HepG2 (cell line): ENCODE measurements around the gene PTCD1. TPM values are rescaled to one million over a fixed set of nuclear protein-coding genes. Genes with fewer than 3 reads are reported as not detected.

Experiments
- FOSL2 ChIP-seq: sonication (generic); formaldehyde crosslinking; IDR thresholded peaks from 2 replicates; pipeline ENCODE4 v1.4.0; 2020; ENCODE audit warnings: missing genetic modification reagents
- KDM6A ChIP-seq: IDR thresholded peaks from 2 replicates; pipeline ENCODE4 v1.6.1; 2016; ENCODE audit warnings: low read depth
- NFIB ChIP-seq: sonication (generic); formaldehyde crosslinking; IDR thresholded peaks from 2 replicates; pipeline ENCODE4 v1.9.0; 2021; ENCODE audit warnings: missing genetic modification reagents, mild to moderate bottlenecking, borderline replicate concordance
- SIX4 ChIP-seq: sonication (generic); formaldehyde crosslinking; IDR thresholded peaks from 2 replicates; pipeline ENCODE4 v1.4.0; 2020; ENCODE audit warnings: missing genetic modification reagents
- SUZ12 ChIP-seq: fragments of 150-350 bp; IDR thresholded peaks from 2 replicates; pipeline ENCODE4 v1.6.1; 2014; ENCODE audit warnings: low read depth, low read length
- ZNF143 ChIP-seq: sonication (generic); formaldehyde crosslinking; IDR thresholded peaks from 2 replicates; pipeline ENCODE4 v1.4.0; 2020; ENCODE audit warnings: missing genetic modification reagents
- ZNF367 ChIP-seq: sonication (generic); formaldehyde crosslinking; IDR thresholded peaks from 2 replicates; pipeline ENCODE4 v1.4.0; 2020; ENCODE audit warnings: missing genetic modification reagents, borderline replicate concordance
- ZNF563 ChIP-seq: sonication (generic); formaldehyde crosslinking; IDR thresholded peaks from 2 replicates; pipeline ENCODE4 v1.8.0; 2022; ENCODE audit warnings: mild to moderate bottlenecking, moderate library complexity, missing genetic modification reagents
- polyA plus RNA-seq, 8 experiments: library from polyadenylated mRNA; depleted of rRNA in 3 of 8; stranded (reverse) in 7 of 8; unstranded in 1 of 8; fragments of >200 nt; fragmentation: Illumina TruSeq in 4 of 8; extraction: Trizol in 4 of 8; gene quantifications; 2 replicates each; pipeline versions ENCODE4 v1.2.1 to v1.2.3, GENCODE V29; 2011 to 2016; ENCODE audit warnings: low read depth in 4 of 8, missing spikeins in 1 of 8, mixed read lengths in 1 of 8; ENCODE audit not compliant: insufficient read depth in 1 of 8
- total RNA-seq, 5 experiments: library from RNA; depleted of rRNA; stranded (reverse); fragments of >200 nt; fragmentation: Illumina TruSeq; extraction: Trizol; gene quantifications; 2 replicates each; pipeline ENCODE4 v1.2.3, GENCODE V29; 2016; ENCODE audit warnings: low read depth in 1 of 5
- TF ChIP-seq, protein P1 (sequence below), 2 experiments: fragments of 450-650 bp in 1 of 2; sonication (generic) in 1 of 2; formaldehyde crosslinking in 1 of 2; IDR thresholded peaks; 2 replicates each; pipeline versions ENCODE4 v1.6.1 to v1.8.0; 2016 to 2022; ENCODE audit warnings: antibody characterized with exemption in 1 of 2, mild to moderate bottlenecking in 1 of 2, missing genetic modification reagents in 1 of 2
- TF ChIP-seq, protein P2 (sequence below): sonication (generic); formaldehyde crosslinking; IDR thresholded peaks from 2 replicates; pipeline ENCODE4 v1.5.0; 2020; ENCODE audit warnings: mild to moderate bottlenecking, low read depth, missing genetic modification reagents, borderline replicate concordance
- TF ChIP-seq, protein P3 (sequence below): sonication (generic); formaldehyde crosslinking; IDR thresholded peaks from 2 replicates; pipeline ENCODE4 v1.8.1; 2022; ENCODE audit warnings: low read depth, mild to moderate bottlenecking, missing genetic modification reagents
- TF ChIP-seq, protein P4 (sequence below): sonication (generic); formaldehyde crosslinking; IDR thresholded peaks from 2 replicates; pipeline ENCODE4 v1.9.0; 2021; ENCODE audit warnings: missing genetic modification reagents, mild to moderate bottlenecking, borderline replicate concordance

Gene PTCD1
- total and polyA plus RNA-seq, 2 of the 13 experiments (the other 11 are each of a cell fraction or from before 2014, with no cell fraction given) = 3.0 to 8.4 TPM

DNA sequence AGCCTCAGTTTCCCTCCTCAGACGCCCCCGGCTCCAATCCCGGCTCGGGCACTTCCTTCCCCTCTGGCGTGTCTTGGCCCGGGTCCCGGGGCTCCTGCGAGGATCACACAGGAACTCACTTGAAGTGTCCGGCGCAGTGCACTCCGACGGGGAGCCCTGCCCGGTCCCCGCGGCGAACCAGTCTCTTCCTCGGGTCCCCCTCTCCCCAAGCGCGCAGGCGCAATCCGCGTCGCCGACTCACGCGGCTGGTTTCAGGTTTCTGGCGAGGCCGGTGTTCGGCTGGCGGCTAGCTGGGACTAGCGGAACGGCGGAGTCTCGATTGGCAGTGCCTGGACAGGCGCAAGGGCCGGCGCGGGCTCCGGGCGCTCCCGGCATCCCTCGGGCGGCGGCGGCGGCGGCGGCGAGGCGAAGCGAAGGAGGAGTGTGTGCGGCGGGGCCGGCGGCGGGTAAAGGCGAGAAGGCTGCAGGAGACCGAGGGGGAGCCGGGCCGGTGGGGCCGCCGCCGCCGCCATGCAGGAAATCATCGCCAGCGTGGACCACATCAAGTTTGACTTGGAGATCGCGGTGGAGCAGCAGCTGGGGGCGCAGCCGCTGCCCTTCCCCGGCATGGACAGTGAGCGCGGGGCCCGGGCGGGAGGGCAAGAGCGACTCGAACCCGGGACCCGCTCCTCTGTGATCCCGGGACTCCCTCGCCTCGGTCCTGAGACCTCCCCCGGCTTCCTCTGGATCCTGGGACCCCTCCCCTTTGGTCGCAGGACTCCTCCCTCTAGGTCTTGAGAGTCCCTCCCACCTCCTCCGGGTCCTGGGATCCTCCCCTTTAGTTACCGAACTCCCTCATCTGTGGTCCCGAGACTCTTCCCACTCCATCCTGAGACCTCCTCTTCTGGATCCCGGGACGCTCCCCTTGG is at the start of gene PTCD1, which contains the start of gene CPSF4 (continued):
- TF ChIP-seq ZNF367 (CRISPR knock-in tag) (no peak), FOSL2 (CRISPR knock-in tag) (peak; percentile 63), SUZ12 (no peak), NFIB (CRISPR knock-in tag) (no peak), SIX4 (peak; percentile 99), ZNF143 (peak; percentile 90), KDM6A (CRISPR knock-in tag) (no peak), ZNF563 (CRISPR knock-in tag) (peak; percentile 95)
- TF ChIP-seq, protein P1, sequence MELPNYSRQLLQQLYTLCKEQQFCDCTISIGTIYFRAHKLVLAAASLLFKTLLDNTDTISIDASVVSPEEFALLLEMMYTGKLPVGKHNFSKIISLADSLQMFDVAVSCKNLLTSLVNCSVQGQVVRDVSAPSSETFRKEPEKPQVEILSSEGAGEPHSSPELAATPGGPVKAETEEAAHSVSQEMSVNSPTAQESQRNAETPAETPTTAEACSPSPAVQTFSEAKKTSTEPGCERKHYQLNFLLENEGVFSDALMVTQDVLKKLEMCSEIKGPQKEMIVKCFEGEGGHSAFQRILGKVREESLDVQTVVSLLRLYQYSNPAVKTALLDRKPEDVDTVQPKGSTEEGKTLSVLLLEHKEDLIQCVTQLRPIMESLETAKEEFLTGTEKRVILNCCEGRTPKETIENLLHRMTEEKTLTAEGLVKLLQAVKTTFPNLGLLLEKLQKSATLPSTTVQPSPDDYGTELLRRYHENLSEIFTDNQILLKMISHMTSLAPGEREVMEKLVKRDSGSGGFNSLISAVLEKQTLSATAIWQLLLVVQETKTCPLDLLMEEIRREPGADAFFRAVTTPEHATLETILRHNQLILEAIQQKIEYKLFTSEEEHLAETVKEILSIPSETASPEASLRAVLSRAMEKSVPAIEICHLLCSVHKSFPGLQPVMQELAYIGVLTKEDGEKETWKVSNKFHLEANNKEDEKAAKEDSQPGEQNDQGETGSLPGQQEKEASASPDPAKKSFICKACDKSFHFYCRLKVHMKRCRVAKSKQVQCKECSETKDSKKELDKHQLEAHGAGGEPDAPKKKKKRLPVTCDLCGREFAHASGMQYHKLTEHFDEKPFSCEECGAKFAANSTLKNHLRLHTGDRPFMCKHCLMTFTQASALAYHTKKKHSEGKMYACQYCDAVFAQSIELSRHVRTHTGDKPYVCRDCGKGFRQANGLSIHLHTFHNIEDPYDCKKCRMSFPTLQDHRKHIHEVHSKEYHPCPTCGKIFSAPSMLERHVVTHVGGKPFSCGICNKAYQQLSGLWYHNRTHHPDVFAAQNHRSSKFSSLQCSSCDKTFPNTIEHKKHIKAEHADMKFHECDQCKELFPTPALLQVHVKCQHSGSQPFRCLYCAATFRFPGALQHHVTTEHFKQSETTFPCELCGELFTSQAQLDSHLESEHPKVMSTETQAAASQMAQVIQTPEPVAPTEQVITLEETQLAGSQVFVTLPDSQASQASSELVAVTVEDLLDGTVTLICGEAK (IDR thresholded peaks at IDR 0.05) = no peak
- TF ChIP-seq, protein P1 (CRISPR knock-in tag; IDR thresholded peaks at IDR 0.05) = peak; percentile 37; the same call in 1 of the 2 replicates
- TF ChIP-seq, protein P2, sequence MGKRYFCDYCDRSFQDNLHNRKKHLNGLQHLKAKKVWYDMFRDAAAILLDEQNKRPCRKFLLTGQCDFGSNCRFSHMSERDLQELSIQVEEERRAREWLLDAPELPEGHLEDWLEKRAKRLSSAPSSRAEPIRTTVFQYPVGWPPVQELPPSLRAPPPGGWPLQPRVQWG (CRISPR knock-in tag) = no peak
- TF ChIP-seq, protein P3, sequence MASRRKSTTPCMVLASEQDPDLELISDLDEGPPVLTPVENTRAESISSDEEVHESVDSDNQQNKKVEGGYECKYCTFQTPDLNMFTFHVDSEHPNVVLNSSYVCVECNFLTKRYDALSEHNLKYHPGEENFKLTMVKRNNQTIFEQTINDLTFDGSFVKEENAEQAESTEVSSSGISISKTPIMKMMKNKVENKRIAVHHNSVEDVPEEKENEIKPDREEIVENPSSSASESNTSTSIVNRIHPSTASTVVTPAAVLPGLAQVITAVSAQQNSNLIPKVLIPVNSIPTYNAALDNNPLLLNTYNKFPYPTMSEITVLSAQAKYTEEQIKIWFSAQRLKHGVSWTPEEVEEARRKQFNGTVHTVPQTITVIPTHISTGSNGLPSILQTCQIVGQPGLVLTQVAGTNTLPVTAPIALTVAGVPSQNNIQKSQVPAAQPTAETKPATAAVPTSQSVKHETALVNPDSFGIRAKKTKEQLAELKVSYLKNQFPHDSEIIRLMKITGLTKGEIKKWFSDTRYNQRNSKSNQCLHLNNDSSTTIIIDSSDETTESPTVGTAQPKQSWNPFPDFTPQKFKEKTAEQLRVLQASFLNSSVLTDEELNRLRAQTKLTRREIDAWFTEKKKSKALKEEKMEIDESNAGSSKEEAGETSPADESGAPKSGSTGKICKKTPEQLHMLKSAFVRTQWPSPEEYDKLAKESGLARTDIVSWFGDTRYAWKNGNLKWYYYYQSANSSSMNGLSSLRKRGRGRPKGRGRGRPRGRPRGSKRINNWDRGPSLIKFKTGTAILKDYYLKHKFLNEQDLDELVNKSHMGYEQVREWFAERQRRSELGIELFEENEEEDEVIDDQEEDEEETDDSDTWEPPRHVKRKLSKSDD (CRISPR knock-in tag) = peak; percentile 83; the same call in 1 of the 2 replicates
- TF ChIP-seq, protein P4, sequence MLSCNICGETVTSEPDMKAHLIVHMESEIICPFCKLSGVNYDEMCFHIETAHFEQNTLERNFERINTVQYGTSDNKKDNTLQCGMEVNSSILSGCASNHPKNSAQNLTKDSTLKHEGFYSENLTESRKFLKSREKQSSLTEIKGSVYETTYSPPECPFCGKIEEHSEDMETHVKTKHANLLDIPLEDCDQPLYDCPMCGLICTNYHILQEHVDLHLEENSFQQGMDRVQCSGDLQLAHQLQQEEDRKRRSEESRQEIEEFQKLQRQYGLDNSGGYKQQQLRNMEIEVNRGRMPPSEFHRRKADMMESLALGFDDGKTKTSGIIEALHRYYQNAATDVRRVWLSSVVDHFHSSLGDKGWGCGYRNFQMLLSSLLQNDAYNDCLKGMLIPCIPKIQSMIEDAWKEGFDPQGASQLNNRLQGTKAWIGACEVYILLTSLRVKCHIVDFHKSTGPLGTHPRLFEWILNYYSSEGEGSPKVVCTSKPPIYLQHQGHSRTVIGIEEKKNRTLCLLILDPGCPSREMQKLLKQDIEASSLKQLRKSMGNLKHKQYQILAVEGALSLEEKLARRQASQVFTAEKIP (CRISPR knock-in tag) = no peak
